Neuronal stem cell (in vitro differentiated cells): ENCODE results near the gene SLIT3.

Experiments
- DNase-seq: peaks from one replicate; pipeline ENCODE4 v3.0.0-alpha.2; 2013; ENCODE audit warnings: low spot score
- H2AFZ ChIP-seq: one replicate; pipeline ENCODE4 v1.6.1; 2013; ENCODE audit warnings: mild to moderate bottlenecking, low read length, inconsistent platforms
- H2AK5ac ChIP-seq: 2 replicates; pipeline ENCODE4 v1.6.1; 2013; ENCODE audit warnings: low read depth, mild to moderate bottlenecking, inconsistent platforms, low read length, moderate library complexity, mixed read lengths
- H2BK120ac ChIP-seq: 2 replicates; pipeline ENCODE4 v1.6.1; 2013; ENCODE audit warnings: low read depth, mild to moderate bottlenecking, inconsistent platforms, low read length, moderate library complexity, mixed read lengths
- H2BK12ac ChIP-seq: one replicate; pipeline ENCODE4 v1.6.1; 2013; ENCODE audit warnings: low read length, inconsistent platforms
- H2BK15ac ChIP-seq: 2 replicates; pipeline ENCODE4 v1.6.1; 2013; ENCODE audit warnings: mild to moderate bottlenecking, low read length, inconsistent platforms, mixed read lengths
- H2BK5ac ChIP-seq: one replicate; pipeline ENCODE4 v1.6.1; 2013; ENCODE audit warnings: inconsistent platforms, mild to moderate bottlenecking, low read length, moderate library complexity
- H3K14ac ChIP-seq: one replicate; pipeline ENCODE4 v1.6.1; 2013; ENCODE audit warnings: low read length, inconsistent platforms
- H3K18ac ChIP-seq: 2 replicates; pipeline ENCODE4 v1.6.1; 2013; ENCODE audit warnings: low read length, inconsistent platforms
- H3K23ac ChIP-seq: 2 replicates; pipeline ENCODE4 v1.6.1; 2013; ENCODE audit warnings: low read depth, mild to moderate bottlenecking, mixed read lengths, low read length, inconsistent platforms; ENCODE audit not compliant: poor library complexity
- H3K27ac ChIP-seq: replicated peaks from 3 replicates; pipeline ENCODE4 v1.5.1; 2013; ENCODE audit warnings: low read length, inconsistent platforms
- H3K27me3 ChIP-seq, 3 experiments: 2 replicates each; pipeline ENCODE4 v1.6.1; 2013; ENCODE audit warnings: low read length in 3 of 3, mild to moderate bottlenecking in 2 of 3, inconsistent platforms in 1 of 3, low read depth in 1 of 3, mixed read lengths in 1 of 3, moderate library complexity in 1 of 3; ENCODE audit not compliant: control insufficient read depth in 3 of 3, insufficient read depth in 3 of 3
- H3K36me3 ChIP-seq, 2 donors: replicated peaks in 1 of 2; 2 replicates each; pipeline ENCODE4 v1.6.1; 2013; ENCODE audit warnings: low read length in 2 of 2; ENCODE audit not compliant: control insufficient read depth in 2 of 2, insufficient read depth in 2 of 2
- H3K4ac ChIP-seq: 2 replicates; pipeline ENCODE4 v1.6.1; 2013; ENCODE audit warnings: inconsistent platforms, mild to moderate bottlenecking, low read length, moderate library complexity
- H3K4me1 ChIP-seq, 2 donors: 1 replicate in 1 of 2; 2 replicates in 1 of 2; pipeline ENCODE4 v1.6.1; 2013; ENCODE audit warnings: low read length in 2 of 2, low read depth in 1 of 2; ENCODE audit not compliant: control insufficient read depth in 2 of 2, insufficient read depth in 1 of 2
- H3K4me2 ChIP-seq: one replicate; pipeline ENCODE4 v1.6.1; 2013; ENCODE audit warnings: mild to moderate bottlenecking, low read length, inconsistent platforms; ENCODE audit not compliant: insufficient read depth, poor library complexity, severe bottlenecking
- H3K4me3 ChIP-seq, 2 donors: 2 replicates each; pipeline ENCODE4 v1.5.1; 2013; ENCODE audit warnings: low read length in 2 of 2, mild to moderate bottlenecking in 2 of 2, inconsistent platforms in 1 of 2, moderate library complexity in 1 of 2
- H3K79me1 ChIP-seq: one replicate; pipeline ENCODE4 v1.6.1; 2013; ENCODE audit warnings: low read depth, mild to moderate bottlenecking, inconsistent platforms, low read length, moderate library complexity
- H3K9ac ChIP-seq: one replicate; pipeline ENCODE4 v1.6.1; 2013; ENCODE audit warnings: mild to moderate bottlenecking, low read depth, low read length, inconsistent platforms; ENCODE audit not compliant: poor library complexity
- H3K9me3 ChIP-seq, 2 donors: replicated peaks in 1 of 2; 2 replicates each; pipeline versions ENCODE3 to v1.6.1; 2013; ENCODE audit warnings: low read length in 2 of 2, mild to moderate bottlenecking in 2 of 2, inconsistent platforms in 1 of 2, low read depth in 1 of 2, mixed read lengths in 1 of 2, moderate library complexity in 1 of 2; ENCODE audit not compliant: control insufficient read depth in 2 of 2, insufficient read depth in 1 of 2
- H4K8ac ChIP-seq: one replicate; pipeline ENCODE4 v1.6.1; 2013; ENCODE audit warnings: low read depth, mild to moderate bottlenecking, inconsistent platforms, low read length, moderate library complexity
- H4K91ac ChIP-seq: one replicate; pipeline ENCODE4 v1.6.1; 2013; ENCODE audit warnings: low read length, low read depth, mild to moderate bottlenecking, inconsistent platforms; ENCODE audit not compliant: poor library complexity
- WGBS, 2 donors: extraction: QIAGEN DNeasy Blood & Tissue Kit; methylation state at CpG; one replicate each; pipeline ENCODE4 v1.1.7; 2013; ENCODE audit warnings: missing lambda C conversion rate in 2 of 2, mixed read lengths in 1 of 2; ENCODE audit not compliant: insufficient read length in 2 of 2, insufficient replicate concordance in 1 of 2; ENCODE audit errors: extremely low coverage in 2 of 2; 5-methylcytosine and 5-hydroxymethylcytosine counted together

Gene SLIT3

GRCh38 chr5:168778536-168778935, 522.4 kb downstream of the SLIT3 start:
- Histone ChIP-seq H3K27me3 (no peaks in the 10 kb centered on the region), H2BK5ac (no peak overlapping the region), H3K23ac (no peak overlapping the region), H3K14ac (no peak overlapping the region), H3K36me3 (no peaks in the 10 kb centered on the region), H2BK15ac (no peak overlapping the region), H4K8ac (no peak overlapping the region), H2AFZ (no peak overlapping the region), H3K79me1 (no peaks in the 10 kb centered on the region), H2BK120ac (no peak overlapping the region), H4K91ac (no peak overlapping the region), H3K4me1 (peaks cover 4 to 10% of the 10 kb centered on the region in 2 donors), H3K9me3 (no peaks in the 10 kb centered on the region), H3K9ac (no peak overlapping the region), H2AK5ac (no peak overlapping the region), H3K18ac (peak overlapping the region; percentile 45), H3K27ac (no peak overlapping the region), H3K4me2 (no peak overlapping the region), H3K4ac (no peak overlapping the region), H3K4me3 (no peak overlapping the region), H2BK12ac (no peak overlapping the region)
- no CpG with 5 or more reads among the region's 10 CpGs for WGBS, 2 donors
- no peak for DNase-seq

- Histone ChIP-seq H3K27ac (no peak overlapping the region), H3K27me3 (no peaks in the 10 kb centered on the region)
These were observed 523.3 kb downstream of the SLIT3 start for GRCh38 chr5:168777651-168778050.

GRCh38 chr5:168776070-168776469, 524.9 kb downstream of the SLIT3 start:
- no peak overlapping the region for H3K27ac ChIP-seq
- H3K27me3 ChIP-seq = no peaks in the 10 kb centered on the region
- no peak overlapping the region for H2BK5ac ChIP-seq
- H3K4me2 ChIP-seq = no peak overlapping the region
- no peaks in the 10 kb centered on the region for H3K9me3 ChIP-seq
- no peak overlapping the region for H2AFZ ChIP-seq
- H3K23ac ChIP-seq = no peak overlapping the region
- H2BK15ac ChIP-seq = no peak overlapping the region
- H3K9ac ChIP-seq = no peak overlapping the region
- no peak overlapping the region for H4K91ac ChIP-seq
- no peak overlapping the region for H2BK120ac ChIP-seq
- H3K4me3 ChIP-seq = no peak overlapping the region
- no peaks in the 10 kb centered on the region for H3K36me3 ChIP-seq
- no peak for DNase-seq
- no peak overlapping the region for H2BK12ac ChIP-seq
- no peak overlapping the region for H2AK5ac ChIP-seq
- no peak overlapping the region for H3K14ac ChIP-seq
- no peak overlapping the region for H4K8ac ChIP-seq
- H3K79me1 ChIP-seq = no peaks in the 10 kb centered on the region
- H3K18ac ChIP-seq = no peak overlapping the region
- WGBS, 2 donors = no CpG with 5 or more reads among the region's 9 CpGs
- H3K4ac ChIP-seq = no peak overlapping the region
- peaks cover 3 to 5% of the 10 kb centered on the region in 2 donors for H3K4me1 ChIP-seq

More at GRCh38 chr5:168777651-168778050, 523.3 kb downstream of the SLIT3 start:
- H3K79me1 ChIP-seq = no peaks in the 10 kb centered on the region
- H2BK120ac ChIP-seq = no peak overlapping the region
- no peak overlapping the region for H2BK15ac ChIP-seq
- H3K36me3 ChIP-seq = no peaks in the 10 kb centered on the region
- no peak for DNase-seq
- no CpG with 5 or more reads among the region's 2 CpGs for WGBS, 2 donors
- H2BK12ac ChIP-seq = no peak overlapping the region
- H3K4ac ChIP-seq = no peak overlapping the region
- H3K4me2 ChIP-seq = no peak overlapping the region
- H3K23ac ChIP-seq = no peak overlapping the region
- H2BK5ac ChIP-seq = no peak overlapping the region
- H3K4me1 ChIP-seq = peaks cover 4 to 10% of the 10 kb centered on the region in 2 donors
- H3K9ac ChIP-seq = no peak overlapping the region
- no peak overlapping the region for H4K8ac ChIP-seq
- H2AK5ac ChIP-seq = no peak overlapping the region
- H2AFZ ChIP-seq = no peak overlapping the region
- no peak overlapping the region for H3K18ac ChIP-seq
- no peak overlapping the region for H4K91ac ChIP-seq
- no peak overlapping the region for H3K4me3 ChIP-seq
- no peak overlapping the region for H3K14ac ChIP-seq
- H3K9me3 ChIP-seq = no peaks in the 10 kb centered on the region

GRCh38 chr5:168773226-168773625, 527.7 kb downstream of the SLIT3 start:
- no peak overlapping the region for H2BK12ac ChIP-seq
- no peak overlapping the region for H3K9ac ChIP-seq
- H3K27me3 ChIP-seq = no peaks in the 10 kb centered on the region
- H2BK120ac ChIP-seq = no peak overlapping the region
- no peak overlapping the region for H3K4ac ChIP-seq
- H3K4me3 ChIP-seq = no peak overlapping the region
- H3K9me3 ChIP-seq = no peaks in the 10 kb centered on the region
- H3K79me1 ChIP-seq = no peaks in the 10 kb centered on the region
- H2AK5ac ChIP-seq = no peak overlapping the region
- no peak overlapping the region for H4K91ac ChIP-seq
- H2BK5ac ChIP-seq = no peak overlapping the region
- H3K27ac ChIP-seq = no peak overlapping the region
- no peak overlapping the region for H3K14ac ChIP-seq
- no peak overlapping the region for H3K23ac ChIP-seq
- no peak overlapping the region for H4K8ac ChIP-seq
- no peak overlapping the region for H3K18ac ChIP-seq
- no peaks in the 10 kb centered on the region for H3K4me1 ChIP-seq
- no peak overlapping the region for H2AFZ ChIP-seq
- no peak overlapping the region for H3K4me2 ChIP-seq
- no peaks in the 10 kb centered on the region for H3K36me3 ChIP-seq
- H2BK15ac ChIP-seq = no peak overlapping the region
- no peak for DNase-seq
- WGBS, 2 donors = no CpG with 5 or more reads among the region's 9 CpGs
